ENCODE results near the gene GAGE12J. TPM values are rescaled to one million over a fixed set of nuclear protein-coding genes. Genes with fewer than 3 reads are reported as not detected.
"Not testable (repeated sequence)": the region's sequence is repeated elsewhere in the genome, so short reads cannot be mapped to it uniquely, and the experiment has no call there.

GAGE12J gene, protein sequence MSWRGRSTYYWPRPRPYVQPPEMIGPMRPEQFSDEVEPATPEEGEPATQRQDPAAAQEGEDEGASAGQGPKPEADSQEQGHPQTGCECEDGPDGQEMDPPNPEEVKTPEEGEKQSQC
- not detected for total RNA-seq
- polyA plus RNA-seq (ENCODE audit: insufficient read length in 6 of 6): not detected
- long read RNA-seq, donor 1: 0 reads
- long read RNA-seq, donor 2: 0 reads
- long read RNA-seq, donor 3: 0 reads
- long read RNA-seq, donor 4: 0 reads
- long read RNA-seq, donor 5: 0 reads
- long read RNA-seq, donor 6: 0 reads
- long read RNA-seq, donor 7: 0 reads
- long read RNA-seq, donor 8: 0 reads
- long read RNA-seq, donor 9: 0 reads
- long read RNA-seq, donor 10: 0 reads
- long read RNA-seq, donor 11: 0 reads
- long read RNA-seq, donor 12: 0 reads

DNA sequence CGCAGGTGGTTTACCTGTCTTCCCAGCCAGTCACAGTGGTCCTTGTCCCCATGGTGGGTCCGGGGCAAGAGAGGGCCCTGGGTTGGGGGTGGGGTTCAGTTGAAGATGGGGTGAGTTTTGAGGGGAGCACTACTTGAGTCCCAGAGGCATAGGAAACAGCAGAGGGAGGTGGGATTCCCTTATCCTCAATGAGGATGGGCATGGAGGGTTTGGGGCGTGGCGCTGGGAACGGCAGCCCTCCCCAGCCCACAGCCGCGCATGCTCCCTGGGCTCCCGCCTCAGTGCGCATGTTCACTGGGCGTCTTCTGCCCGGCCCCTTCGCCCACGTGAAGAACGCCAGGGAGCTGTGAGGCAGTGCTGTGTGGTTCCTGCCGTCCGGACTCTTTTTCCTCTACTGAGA lies at the start of gene GAGE12J:
TSS of gene GAGE12J (plus strand) at position 301 of the 400 bp plus-strand sequence. CDS start 1,157 bp downstream, outside the sequence.
- H3K4me3 ChIP-seq; intact Hi-C loops (cut with DNase I); DNase-seq; H3K36me3 ChIP-seq; H3K27ac ChIP-seq; ATAC-seq; H3K27me3 ChIP-seq; H3K9me3 ChIP-seq; H3K4me1 ChIP-seq: not testable (repeated sequence)

DNA sequence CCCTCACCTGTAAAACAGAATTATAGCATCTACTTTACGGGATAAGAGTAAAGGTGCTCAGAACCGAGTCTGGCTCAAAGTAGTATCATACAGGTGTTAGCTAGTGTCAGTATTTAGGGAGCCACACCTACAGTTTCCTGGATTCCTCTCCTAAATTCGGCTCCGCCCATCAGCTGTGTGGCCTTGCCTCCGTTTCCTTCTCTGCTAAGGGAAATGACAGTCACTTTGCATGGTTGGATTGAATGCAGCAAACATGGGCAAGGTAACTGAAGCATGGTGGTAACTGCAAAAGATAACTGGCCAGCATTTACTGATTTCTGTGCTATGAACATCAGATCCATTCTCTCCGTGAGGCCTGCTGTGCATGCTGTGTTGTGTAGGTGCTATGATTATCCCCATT lies 49.4 kb upstream of the GAGE12J start:
- intact Hi-C loops (cut with DNase I): no loop called here
- TF ChIP-seq, protein P1, sequence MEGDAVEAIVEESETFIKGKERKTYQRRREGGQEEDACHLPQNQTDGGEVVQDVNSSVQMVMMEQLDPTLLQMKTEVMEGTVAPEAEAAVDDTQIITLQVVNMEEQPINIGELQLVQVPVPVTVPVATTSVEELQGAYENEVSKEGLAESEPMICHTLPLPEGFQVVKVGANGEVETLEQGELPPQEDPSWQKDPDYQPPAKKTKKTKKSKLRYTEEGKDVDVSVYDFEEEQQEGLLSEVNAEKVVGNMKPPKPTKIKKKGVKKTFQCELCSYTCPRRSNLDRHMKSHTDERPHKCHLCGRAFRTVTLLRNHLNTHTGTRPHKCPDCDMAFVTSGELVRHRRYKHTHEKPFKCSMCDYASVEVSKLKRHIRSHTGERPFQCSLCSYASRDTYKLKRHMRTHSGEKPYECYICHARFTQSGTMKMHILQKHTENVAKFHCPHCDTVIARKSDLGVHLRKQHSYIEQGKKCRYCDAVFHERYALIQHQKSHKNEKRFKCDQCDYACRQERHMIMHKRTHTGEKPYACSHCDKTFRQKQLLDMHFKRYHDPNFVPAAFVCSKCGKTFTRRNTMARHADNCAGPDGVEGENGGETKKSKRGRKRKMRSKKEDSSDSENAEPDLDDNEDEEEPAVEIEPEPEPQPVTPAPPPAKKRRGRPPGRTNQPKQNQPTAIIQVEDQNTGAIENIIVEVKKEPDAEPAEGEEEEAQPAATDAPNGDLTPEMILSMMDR (IDR thresholded peaks at IDR 0.05): no peak

DNA sequence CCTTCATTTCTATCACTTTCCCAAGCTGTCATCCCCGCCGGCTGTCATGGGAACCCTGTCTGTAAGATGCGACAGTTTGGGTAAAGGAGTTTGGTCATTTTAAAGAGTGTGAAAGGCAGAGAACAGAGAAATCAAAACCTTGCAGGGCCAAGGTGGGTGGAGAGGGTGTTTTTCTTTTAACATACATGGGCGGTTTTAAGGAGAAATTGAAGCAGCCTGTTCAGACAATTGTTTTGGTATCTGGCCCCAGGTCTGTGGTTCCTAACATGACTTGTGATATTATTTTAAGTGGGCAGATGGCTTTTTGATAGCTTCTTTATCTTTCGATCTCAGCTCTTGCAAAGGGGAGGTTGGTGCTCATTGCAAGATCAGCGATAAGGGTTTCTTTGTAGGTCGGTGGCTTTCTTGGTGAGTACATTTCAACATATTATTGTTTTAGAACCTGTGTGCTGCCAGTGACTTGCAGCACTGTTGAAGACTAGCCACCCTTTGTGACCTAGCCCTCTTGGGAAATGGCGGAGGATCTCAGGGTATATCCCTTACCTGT lies 48.6 kb upstream of the GAGE12J start:
- TF ChIP-seq, protein P1 (IDR thresholded peaks at IDR 0.05): no peak
- ATAC-seq (no peak), DNase-seq (no peak)
- no peaks in the 10 kb centered on the region for H3K36me3 ChIP-seq
- H3K27me3 ChIP-seq: no peaks in the 10 kb centered on the region
- H3K4me3 ChIP-seq: no peak overlapping the region
- intact Hi-C loops (cut with DNase I): no loop called here
- H3K27ac ChIP-seq: no peak overlapping the region
- H3K9me3 ChIP-seq: no peaks in the 10 kb centered on the region
- H3K4me1 ChIP-seq: peaks cover 7 to 29% of the 10 kb centered on the region in 2 donors

More for the DNA sequence above, 49.4 kb upstream of the GAGE12J start:
- no peaks in the 10 kb centered on the region for H3K27me3 ChIP-seq
- no peaks in the 10 kb centered on the region for H3K36me3 ChIP-seq
- no peak for ATAC-seq
- no peaks in the 10 kb centered on the region for H3K9me3 ChIP-seq
- DNase-seq: no peak
- no peak overlapping the region for H3K27ac ChIP-seq
- H3K4me1 ChIP-seq: peaks cover 7 to 29% of the 10 kb centered on the region in 2 donors
- no peak overlapping the region for H3K4me3 ChIP-seq

DNA sequence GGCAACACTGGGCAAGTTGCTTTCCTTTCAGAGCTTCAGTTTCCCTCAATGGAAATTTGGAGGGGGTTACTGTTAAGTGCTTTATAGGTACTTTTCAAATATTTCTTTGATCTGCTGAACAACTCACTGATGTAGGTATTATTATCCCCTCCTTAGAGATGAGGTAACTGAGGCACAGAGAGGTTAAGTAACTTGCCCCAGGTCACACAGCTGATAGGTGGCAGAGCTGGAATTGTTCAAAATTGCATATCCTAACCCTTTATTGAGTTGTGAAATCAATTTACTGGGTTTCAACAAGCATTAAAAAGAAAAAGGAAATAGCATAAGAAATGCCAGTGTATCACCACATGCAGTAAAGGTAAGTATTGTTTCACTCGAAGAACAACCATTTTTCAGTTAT lies 45.6 kb upstream of the GAGE12J start:
- TF ChIP-seq, protein P1 (IDR thresholded peaks at IDR 0.05): no peak
- DNase-seq: no peak
- intact Hi-C loops (cut with DNase I): no loop called here
- ATAC-seq: no peak
- Histone ChIP-seq H3K27me3 (no peaks in the 10 kb centered on the region), H3K27ac (no peak overlapping the region), H3K9me3 (no peaks in the 10 kb centered on the region), H3K4me1 (peaks cover 4 to 21% of the 10 kb centered on the region in 2 donors), H3K4me3 (no peak overlapping the region), H3K36me3 (no peaks in the 10 kb centered on the region)

DNA sequence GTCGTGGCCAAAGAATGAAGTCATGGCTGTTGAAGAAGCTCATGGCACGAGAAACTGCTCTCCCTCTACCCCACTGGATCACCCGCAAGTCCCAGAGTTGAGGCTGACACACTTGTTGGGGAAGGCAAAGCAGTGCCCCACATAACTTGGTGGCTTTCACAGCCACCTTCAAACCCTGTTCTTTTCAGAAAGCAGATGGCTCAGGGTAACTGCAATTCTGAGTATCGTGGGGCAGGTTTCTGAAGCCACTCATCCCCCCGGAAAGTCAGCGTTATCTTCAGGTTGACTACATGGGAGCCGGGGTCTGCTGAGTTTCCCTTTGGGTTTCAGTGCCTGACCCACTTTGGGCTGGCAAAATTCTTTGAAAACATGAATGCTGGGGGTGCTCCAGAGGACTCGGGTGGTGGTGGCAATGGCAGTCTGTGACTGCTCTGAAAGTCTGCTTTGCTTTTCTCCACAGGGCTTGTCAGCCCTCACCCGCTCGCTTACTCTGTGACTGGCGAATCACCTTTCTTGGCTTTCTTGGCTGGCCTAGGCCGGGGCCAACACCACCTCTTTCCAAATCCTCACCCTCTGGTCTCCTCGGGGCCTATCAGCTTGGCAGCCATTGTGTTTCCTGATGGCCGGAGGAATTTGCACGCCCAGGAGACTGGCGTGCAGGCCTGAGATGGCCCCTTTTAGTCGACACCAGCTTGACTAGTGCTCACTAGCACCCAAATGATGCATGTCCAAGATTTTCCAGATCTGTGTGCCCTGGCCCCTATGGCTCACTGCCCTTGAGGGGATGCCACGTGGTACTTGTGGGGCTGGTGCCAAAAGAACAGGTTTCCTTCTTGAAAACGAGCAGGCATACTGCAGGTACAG lies 44.9 kb upstream of the GAGE12J start:
- H3K4me1 ChIP-seq: peaks cover 4 to 14% of the 10 kb centered on the region in 2 donors
- H3K36me3 ChIP-seq: no peaks in the 10 kb centered on the region
- ATAC-seq (no peak), DNase-seq (no peak)
- TF ChIP-seq, protein P1 (IDR thresholded peaks at IDR 0.05): no peak
- H3K4me3 ChIP-seq: no peak overlapping the region
- H3K27ac ChIP-seq: no peak overlapping the region
- H3K27me3 ChIP-seq: no peaks in the 10 kb centered on the region
- no peaks in the 10 kb centered on the region for H3K9me3 ChIP-seq
- intact Hi-C loops (cut with DNase I): no loop called here

All from left lung (tissue), 14 donors.